ENCODE results near the gene SHISA9.
A peak's percentile ranks its signal among the peaks of the same experiment; 100 is the strongest.

The SHISA9 gene

DNA sequence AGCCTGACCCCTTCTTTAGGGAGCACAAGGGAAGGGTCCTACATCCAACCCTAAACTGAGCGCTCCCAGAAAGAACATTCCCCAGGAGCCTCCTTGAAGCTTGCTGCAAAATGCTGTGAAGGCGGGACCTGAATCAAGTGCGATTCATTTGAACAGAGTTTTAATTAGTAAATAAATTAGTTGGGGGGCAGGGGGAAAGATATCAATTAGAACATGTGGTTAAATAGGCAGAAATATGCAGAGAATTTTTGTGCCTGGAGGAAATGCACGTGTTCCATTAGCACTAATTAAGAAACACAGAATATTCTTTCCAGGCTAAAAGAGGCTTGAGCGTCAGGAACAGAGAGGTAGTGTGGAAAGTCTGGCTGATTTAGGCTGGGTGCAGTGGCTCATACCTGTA, 38.5 kb upstream of the SHISA9 start:
- no peaks in the 10 kb centered on the region; the same call in 1 of the 2 replicates for H3K27me3 ChIP-seq (ENCODE audit: low read depth, low read length)
- H3K4me2 ChIP-seq (ENCODE audit: low read length) = no peak overlapping the region
- H3K4me3 ChIP-seq (ENCODE audit: low read length) = no peak overlapping the region
- H4K20me1 ChIP-seq (ENCODE audit: insufficient read depth, low read length) = no peaks in the 10 kb centered on the region
- no peak overlapping the region for H3K27ac ChIP-seq (ENCODE audit: low read length)
- TF ChIP-seq CTCF (IDR thresholded peaks at IDR 0.05; ENCODE audit: low read depth, low read length) (no peak), EZH2phosphoT487 (IDR thresholded peaks at IDR 0.05; ENCODE audit: low read depth) (no peak)
- H3K9me3 ChIP-seq (ENCODE audit: insufficient read depth, low read length) = no peaks in the 10 kb centered on the region
- H3K4me1 ChIP-seq (ENCODE audit: low read length) = peaks cover 2% of the 10 kb centered on the region
- no peak overlapping the region for H2AFZ ChIP-seq (ENCODE audit: low read depth, low read length)
- no peaks in the 10 kb centered on the region for H3K36me3 ChIP-seq (replicated peaks; ENCODE audit: low read depth, low read length)
- no peak overlapping the region for H3K9ac ChIP-seq (ENCODE audit: low read length)
- no peaks in the 10 kb centered on the region for H3K79me2 ChIP-seq (ENCODE audit: low read length)

- Histone ChIP-seq H3K4me3 (ENCODE audit: low read length) (no peak overlapping the region), H3K27ac (ENCODE audit: low read length) (no peak overlapping the region), H2AFZ (ENCODE audit: low read depth, low read length) (no peak overlapping the region), H3K9me3 (ENCODE audit: insufficient read depth, low read length) (no peaks in the 10 kb centered on the region), H3K4me1 (ENCODE audit: low read length) (peaks cover 18% of the 10 kb centered on the region), H3K79me2 (ENCODE audit: low read length) (no peaks in the 10 kb centered on the region), H3K36me3 (replicated peaks; ENCODE audit: low read depth, low read length) (no peaks in the 10 kb centered on the region), H3K27me3 (ENCODE audit: low read depth, low read length) (no peaks in the 10 kb centered on the region; the same call in 1 of the 2 replicates), H4K20me1 (ENCODE audit: insufficient read depth, low read length) (no peaks in the 10 kb centered on the region), H3K4me2 (ENCODE audit: low read length) (no peak overlapping the region), H3K9ac (ENCODE audit: low read length) (no peak overlapping the region)
- TF ChIP-seq CTCF (IDR thresholded peaks at IDR 0.05; ENCODE audit: low read depth, low read length) (no peak), EZH2phosphoT487 (IDR thresholded peaks at IDR 0.05; ENCODE audit: low read depth) (no peak)
Observed at GRCh38 chr16:12866981-12867551, 34.3 kb upstream of the SHISA9 start.

GRCh38 chr16:12868169-12868568, 33.2 kb upstream of the SHISA9 start:
- no peak overlapping the region for H3K4me3 ChIP-seq (ENCODE audit: low read length)
- no peaks in the 10 kb centered on the region for H3K36me3 ChIP-seq (replicated peaks; ENCODE audit: low read depth, low read length)
- H3K4me1 ChIP-seq (ENCODE audit: low read length) = peaks cover 21% of the 10 kb centered on the region
- H3K9ac ChIP-seq (ENCODE audit: low read length) = no peak overlapping the region
- TF ChIP-seq EZH2phosphoT487 (IDR thresholded peaks at IDR 0.05; ENCODE audit: low read depth) (no peak), CTCF (IDR thresholded peaks at IDR 0.05; ENCODE audit: low read depth, low read length) (no peak)
- H3K27me3 ChIP-seq (ENCODE audit: low read depth, low read length) = no peaks in the 10 kb centered on the region; the same call in 1 of the 2 replicates
- no peaks in the 10 kb centered on the region for H4K20me1 ChIP-seq (ENCODE audit: insufficient read depth, low read length)
- H3K4me2 ChIP-seq (ENCODE audit: low read length) = peak overlapping the region; percentile 51
- no peak overlapping the region for H3K27ac ChIP-seq (ENCODE audit: low read length)
- no peaks in the 10 kb centered on the region for H3K79me2 ChIP-seq (ENCODE audit: low read length)
- no peak overlapping the region for H2AFZ ChIP-seq (ENCODE audit: low read depth, low read length)
- H3K9me3 ChIP-seq (ENCODE audit: insufficient read depth, low read length) = no peaks in the 10 kb centered on the region

DNA sequence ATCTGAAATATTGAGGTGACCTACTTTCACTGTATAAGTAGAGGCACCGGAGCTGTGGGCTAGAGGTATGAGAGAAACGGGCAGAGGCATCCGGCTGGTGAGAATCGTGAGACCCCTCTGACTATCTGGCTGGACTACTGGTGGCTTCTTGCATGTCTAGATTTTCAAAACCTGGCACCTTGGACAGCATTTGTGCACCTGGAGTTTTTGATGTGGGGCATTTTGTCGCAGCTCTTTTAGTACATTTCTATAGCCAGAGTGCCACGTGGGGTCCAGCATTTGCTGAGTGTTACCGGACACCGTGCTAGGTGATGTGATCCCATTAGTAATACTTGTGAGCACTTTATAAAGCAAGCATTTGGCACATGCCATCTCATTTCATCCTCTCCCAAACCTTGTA, 32.6 kb upstream of the SHISA9 start:
- Histone ChIP-seq H3K9me3 (ENCODE audit: insufficient read depth, low read length) (no peaks in the 10 kb centered on the region), H3K9ac (ENCODE audit: low read length) (no peak overlapping the region), H3K4me2 (ENCODE audit: low read length) (peak overlapping the region; percentile 51), H3K27me3 (ENCODE audit: low read depth, low read length) (no peaks in the 10 kb centered on the region; the same call in 1 of the 2 replicates), H3K27ac (ENCODE audit: low read length) (no peak overlapping the region), H3K79me2 (ENCODE audit: low read length) (no peaks in the 10 kb centered on the region), H4K20me1 (ENCODE audit: insufficient read depth, low read length) (no peaks in the 10 kb centered on the region), H2AFZ (ENCODE audit: low read depth, low read length) (no peak overlapping the region), H3K4me1 (ENCODE audit: low read length) (peaks cover 21% of the 10 kb centered on the region), H3K4me3 (ENCODE audit: low read length) (no peak overlapping the region), H3K36me3 (replicated peaks; ENCODE audit: low read depth, low read length) (no peaks in the 10 kb centered on the region)
- TF ChIP-seq CTCF (IDR thresholded peaks at IDR 0.05; ENCODE audit: low read depth, low read length) (no peak), EZH2phosphoT487 (IDR thresholded peaks at IDR 0.05; ENCODE audit: low read depth) (no peak)
